Epithelial cell of prostate (primary cell): Measurements from ENCODE around the gene LTA4H.
"Not testable (repeated sequence)": the region's sequence is repeated elsewhere in the genome, so short reads cannot be mapped to it uniquely, and the experiment has no call there.

Experiments used
- DNase-seq: peaks from one replicate; pipeline ENCODE4 v3.0.0-alpha.2; 2011; ENCODE audit warnings: low read depth, low spot score
- H3K27ac ChIP-seq: fragments of 450-650 bp; 2 replicates; pipeline ENCODE4 v1.5.1; 2017; ENCODE audit warnings: mild to moderate bottlenecking

The LTA4H gene

DNA sequence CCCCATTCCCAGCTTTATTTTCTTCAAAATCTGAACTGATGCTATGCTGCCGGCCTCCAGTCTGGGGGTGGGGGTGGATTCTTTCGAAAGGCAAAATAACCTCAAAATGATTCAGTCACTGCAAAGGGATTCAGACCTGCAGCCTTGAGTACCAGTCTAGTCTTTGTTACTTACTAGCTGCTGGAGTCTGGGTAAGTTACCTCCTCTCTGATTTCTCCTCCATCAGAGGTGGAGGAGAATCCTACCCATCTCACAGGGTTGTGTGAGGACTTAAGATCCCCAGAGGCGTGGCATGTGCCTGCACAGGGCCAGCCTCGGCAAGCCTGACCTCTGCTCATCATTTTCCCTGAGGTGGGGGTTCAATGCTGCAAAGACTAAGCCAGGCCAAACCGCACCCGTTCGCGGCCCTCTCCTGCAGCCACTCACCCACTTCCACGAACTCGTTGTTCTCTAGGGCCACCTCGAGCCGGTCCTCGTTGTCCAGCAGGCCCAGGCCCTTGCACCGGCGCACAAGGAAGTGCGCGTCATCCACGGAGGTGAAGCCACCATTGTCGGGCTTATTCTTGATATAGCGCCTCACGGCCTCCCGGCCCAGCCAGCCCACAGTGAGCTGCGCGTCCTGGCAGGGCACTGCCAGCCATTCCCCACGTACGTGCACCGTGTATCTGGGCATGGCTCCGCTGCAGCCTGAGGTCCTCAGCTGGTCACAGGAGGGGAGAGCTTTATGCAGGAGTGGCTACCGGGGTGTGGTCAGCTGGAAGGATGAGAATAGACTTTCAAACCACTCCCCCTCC is 40.0 kb downstream of the LTA4H start:
- DNase-seq: no peak
- no peak overlapping the region for H3K27ac ChIP-seq

DNA sequence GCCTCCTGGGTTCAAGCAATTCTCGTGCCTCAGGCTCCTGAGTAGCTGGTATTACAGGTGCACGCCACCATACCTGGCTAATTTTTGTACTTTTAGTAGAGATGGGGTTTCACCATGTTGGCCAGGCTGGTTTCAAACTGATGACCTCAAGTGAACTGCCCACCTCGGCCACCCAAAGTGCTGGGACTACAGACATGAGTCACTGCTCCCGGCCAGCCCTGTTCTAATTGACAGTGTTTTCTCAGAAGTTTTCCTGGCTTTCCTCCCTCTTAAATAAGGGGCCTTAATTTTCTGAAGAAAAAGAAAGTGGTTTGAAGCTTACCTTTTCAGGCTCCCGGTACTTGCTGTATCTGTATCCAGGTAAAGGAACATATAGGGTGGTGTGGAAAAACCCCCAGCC is 40.9 kb downstream of the LTA4H start:
- no peak overlapping the region for H3K27ac ChIP-seq
- no peak for DNase-seq

DNA sequence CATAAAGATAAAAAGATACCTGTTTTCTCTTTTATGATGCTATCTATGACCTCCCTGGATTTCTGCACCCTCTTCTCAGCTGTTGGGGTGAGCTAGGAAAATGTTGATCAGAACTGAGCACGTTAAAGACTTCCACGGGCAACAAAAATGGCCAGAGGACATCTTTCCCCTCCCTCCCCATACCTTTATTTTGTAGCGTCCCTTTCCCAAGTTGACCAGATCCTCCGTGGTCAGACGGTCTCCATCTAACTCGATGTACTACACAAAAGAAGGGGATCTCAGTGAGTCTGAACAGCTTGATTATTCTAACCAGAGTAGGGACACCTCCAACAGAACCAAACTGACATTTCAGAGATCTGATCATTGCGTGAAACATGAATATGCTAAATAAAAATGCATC is 41.5 kb downstream of the LTA4H start:
- H3K27ac ChIP-seq: no peak overlapping the region
- DNase-seq: no peak

DNA sequence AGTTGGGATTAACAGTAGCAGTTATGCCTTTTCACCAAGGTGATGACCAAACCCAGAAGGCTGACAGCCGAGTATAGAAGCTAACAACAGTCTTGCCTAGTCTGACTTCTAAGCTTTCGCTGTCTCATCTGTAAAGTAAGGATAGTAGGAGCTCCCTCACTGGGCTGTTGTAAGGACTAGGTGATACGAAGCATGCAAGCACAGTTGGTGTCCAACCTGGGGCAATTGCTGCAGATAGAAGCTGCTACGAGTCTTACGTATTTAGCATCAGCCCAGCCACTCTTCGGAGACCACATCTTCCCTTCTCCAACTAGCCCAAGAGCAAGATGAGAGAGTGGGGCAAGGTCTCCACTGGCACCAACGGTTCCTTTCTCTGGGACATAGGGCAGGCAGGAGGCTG is 45.3 kb downstream of the LTA4H start:
- no peak overlapping the region for H3K27ac ChIP-seq
- DNase-seq: no peak

DNA sequence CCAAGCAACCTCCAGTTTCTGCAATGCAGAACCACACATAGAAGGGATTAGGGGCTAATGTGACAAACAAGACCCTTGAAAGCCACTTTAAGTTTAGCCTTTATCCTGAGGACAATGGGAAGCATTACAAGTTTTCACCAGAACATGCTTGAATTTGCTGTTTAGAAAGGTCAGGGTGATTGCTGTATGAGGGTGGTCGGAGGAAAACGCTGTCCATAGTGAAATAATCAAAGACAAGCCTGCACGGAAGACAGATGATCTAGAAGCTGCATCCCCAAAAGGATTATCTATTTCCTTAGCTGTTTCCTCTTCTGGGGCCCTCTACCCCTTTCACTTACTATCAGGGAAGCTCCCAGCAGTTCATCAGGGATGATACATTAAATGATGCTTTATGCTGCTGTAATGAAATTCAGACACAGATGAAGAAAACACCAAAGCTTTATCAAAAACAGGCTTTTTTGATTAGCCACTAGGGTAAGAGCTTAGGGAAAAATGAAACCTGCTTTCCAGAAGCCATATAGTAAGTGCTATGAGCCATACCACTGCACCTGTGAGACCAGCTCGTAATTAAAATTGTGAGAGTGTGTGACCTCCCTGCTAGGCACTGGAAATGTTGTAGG is 45.8 kb downstream of the LTA4H start:
- DNase-seq: no peak
- H3K27ac ChIP-seq: no peak overlapping the region

DNA sequence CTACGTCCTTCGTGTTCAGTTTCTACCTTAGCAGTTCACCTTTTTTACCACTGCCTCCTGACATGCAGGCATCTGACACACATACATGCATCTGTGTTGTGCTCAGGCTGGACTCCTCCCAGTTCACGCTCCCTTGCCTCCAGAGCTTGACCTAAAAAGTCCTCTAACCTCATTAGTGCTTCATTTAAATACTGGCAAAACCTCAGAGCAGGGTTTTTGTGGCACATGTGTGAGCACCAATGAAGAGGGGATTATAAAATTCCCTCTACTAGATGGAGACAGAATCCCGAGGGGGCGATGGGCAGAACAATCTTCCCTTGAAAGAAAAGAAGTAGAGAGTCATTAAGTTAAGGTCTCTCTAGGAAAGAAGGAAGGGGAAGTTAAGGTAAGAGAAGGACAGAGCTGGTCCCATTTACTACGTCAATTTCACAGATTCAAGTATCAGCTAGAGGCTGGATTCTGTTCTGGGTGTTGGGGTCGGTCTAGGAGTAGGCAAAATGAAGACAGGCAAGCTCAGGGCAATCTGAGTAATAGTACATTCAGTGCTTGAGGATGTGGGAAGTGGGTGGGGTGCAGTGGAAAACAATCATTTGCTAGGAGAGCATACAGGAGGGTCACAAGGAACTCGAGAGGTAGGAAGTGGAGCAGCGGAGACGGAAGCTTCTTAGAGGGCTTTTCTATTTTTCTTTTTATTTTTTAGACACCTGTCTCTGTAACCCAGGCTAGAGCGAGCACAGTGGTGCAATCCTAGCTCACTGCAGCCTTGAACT is 46.7 kb downstream of the LTA4H start:
- no peak for DNase-seq
- H3K27ac ChIP-seq: no peak overlapping the region

DNA sequence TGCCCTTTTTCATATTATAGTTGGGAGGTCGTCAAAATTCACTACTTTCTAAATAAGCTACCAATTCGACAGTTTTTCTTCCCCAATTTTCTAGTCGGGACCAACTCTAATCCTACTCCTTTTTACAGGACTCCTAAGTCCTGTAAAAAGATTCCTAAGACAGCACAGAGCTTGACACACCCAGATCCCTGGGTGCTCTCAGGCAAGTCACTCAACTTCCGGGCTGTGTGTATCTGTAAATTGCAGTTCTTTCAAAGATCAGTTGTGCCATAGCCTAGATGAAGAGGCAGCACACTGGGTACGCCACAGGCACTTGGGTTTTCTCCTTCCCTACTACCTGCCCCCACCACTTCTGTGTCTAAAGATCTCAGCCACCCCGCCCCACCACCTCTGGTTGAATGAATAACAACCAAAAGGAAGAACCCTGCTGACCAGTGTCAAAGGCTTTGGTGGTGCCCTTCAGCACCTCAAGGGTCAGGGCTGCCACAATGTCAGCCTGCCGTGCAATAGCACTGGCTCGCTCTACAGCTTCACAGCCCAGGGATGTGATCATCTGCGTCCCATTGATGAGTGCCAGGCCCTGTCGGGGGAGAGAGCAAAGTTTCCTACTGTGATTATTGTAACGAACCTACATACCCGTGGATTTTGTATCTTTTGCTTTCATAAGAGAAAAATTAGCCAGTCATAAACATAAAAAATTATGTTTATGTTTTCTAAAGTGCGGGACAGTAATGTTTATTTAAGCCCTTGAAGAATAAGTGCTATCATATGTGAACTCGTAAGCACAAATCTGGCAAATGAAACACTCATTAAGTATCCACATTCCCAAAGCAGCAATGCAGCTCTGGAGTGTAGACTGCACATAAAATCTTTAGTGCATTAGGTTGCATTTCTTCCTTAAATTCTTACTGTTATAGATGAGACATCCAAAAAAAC is 48.5 kb downstream of the LTA4H start:
- no peak for DNase-seq
- H3K27ac ChIP-seq: no peak overlapping the region

DNA sequence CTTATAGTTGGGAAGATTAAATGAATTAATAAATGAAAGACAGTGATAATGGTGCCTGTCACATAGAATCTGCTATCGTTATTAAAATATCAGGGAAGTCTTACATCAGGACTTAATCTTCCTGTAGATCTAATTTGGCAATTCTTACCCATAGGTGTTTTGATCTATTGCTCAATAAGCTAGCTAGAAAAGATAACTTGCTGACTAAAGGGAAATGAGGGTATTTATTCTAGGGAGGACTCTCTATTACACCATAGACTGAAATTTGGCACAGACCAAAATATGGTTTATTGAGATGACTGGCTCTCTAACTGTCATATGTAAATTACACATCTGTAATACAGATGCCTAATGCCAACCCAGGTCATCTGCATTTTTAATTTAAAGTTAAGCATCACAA is 50.7 kb downstream of the LTA4H start:
- no peak overlapping the region for H3K27ac ChIP-seq
- no peak for DNase-seq

DNA sequence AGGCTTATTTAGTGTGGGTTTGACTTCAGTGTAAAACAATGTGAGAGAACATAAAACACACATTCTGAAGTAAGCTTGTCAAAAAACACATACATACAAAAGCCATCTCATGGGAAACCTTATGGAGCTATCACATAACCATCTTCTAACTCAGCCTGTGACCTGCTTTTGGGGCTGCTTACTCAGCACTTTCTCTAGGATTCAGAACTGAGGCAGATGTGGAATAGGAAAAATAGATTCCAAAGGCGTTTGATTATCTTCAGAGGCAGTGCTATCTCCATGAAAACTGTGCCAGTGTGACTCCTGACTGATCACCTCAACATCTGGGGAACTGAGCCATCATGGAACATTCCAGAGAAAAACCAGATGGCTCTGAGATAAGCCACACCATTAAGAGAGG is 52.8 kb downstream of the LTA4H start:
- no peak overlapping the region for H3K27ac ChIP-seq
- no peak for DNase-seq

DNA sequence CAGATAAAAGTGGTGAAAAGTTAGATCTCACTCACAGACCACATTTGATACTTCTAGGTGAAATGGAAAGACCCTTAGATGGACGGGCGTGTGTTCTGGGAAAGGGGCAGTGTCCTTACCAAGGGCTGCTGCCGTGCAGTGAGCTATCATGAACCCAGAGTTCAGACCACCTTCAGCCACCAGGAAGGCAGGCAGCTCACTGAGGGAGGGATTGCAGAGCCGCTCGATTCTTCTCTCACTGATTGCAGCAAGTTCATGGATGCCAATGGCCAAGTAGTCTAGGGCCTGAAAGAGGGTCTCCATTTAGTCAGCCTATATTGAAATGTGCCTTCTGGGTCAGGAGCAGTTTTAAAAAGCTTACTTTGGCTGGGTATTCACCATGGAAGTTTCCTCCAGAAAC is 55.0 kb downstream of the LTA4H start:
- H3K27ac ChIP-seq: no peak overlapping the region
- DNase-seq: no peak

DNA sequence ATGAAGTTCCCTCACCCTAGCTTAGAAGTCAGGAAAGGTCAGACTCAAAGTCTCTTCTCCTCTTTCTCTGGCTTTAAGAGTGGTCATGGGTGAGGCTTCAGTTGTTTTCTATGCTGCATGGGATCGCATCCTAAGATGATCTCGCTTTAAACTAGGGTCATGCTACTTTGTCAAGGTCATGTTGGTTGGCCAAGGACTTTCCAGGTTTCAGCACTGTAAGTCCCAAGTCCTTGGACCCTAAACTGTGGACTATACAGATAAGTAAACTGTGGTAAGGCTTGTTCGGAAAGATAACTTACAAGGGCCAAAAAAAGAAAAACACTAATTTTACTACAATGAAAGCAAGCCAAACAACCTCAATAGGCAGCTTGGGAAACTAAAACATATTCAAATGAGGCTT is 56.6 kb downstream of the LTA4H start:
- H3K27ac ChIP-seq: no peak overlapping the region
- DNase-seq: no peak

DNA sequence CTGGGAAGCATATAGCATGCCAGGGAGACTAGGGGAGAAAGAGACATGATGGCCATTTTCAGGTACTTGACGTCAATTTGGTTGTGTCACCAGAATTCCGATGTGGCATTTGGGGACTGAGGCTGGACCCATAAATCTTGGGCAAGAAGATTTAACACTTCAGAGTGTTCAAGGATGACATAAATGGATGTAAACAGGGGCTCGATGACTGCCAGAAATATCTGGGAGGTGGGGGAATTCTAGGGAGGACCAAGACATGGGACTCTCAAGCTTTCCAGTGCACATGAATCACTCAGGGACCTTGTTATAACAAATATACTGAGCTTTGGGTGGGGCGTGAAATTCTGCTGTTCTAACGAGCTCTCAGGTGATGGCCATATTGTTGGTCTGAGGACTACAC is 57.0 kb downstream of the LTA4H start:
- no peak overlapping the region for H3K27ac ChIP-seq
- DNase-seq: no peak

DNA sequence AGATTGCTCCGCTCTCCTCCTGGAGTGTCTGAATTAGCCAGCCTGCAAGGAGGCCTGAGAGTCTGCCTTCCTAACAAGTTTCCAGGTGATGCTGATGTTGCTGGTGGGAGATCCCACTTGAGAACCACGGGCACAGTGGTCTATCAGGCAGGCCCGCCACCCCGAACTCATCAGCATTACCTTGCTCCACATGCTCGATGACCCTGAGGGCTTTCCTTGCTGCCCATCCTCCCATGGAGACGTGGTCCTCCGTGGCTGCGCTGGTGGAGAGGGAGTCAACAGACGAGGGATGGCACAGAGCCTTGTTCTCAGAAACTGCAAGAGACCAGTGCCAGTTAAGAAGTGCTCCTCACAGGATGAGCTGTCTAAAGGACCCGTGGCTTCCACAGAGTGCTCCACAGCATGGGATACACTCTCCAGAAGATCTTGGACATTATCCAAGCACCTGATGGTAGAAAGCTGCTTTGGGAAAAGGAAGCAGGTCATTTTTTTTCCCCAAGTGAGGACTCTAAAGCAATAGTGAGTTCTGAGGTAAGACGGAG is 57.6 kb downstream of the LTA4H start:
- DNase-seq: no peak
- no peak overlapping the region for H3K27ac ChIP-seq

DNA sequence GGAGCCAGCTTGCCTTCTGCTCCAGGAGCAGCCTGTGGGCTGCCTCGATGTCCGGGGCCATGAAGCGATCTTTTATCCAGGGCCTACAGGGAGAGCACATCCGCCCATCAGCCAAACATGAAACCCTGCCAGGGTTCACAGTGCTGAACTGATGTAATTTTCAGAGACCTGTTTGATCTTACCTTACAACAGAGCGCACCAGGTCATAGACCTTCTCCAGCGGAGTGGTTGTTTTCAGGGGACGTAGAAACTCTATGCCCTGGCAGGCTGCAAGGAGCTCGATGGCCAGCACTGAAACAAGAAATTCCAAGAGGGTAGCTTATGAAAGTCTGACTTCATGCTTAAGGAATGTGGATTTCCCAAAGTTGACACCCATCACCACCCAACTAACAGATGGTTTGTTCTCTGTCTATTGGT is 59.0 kb downstream of the LTA4H start:
- DNase-seq: no peak

DNA sequence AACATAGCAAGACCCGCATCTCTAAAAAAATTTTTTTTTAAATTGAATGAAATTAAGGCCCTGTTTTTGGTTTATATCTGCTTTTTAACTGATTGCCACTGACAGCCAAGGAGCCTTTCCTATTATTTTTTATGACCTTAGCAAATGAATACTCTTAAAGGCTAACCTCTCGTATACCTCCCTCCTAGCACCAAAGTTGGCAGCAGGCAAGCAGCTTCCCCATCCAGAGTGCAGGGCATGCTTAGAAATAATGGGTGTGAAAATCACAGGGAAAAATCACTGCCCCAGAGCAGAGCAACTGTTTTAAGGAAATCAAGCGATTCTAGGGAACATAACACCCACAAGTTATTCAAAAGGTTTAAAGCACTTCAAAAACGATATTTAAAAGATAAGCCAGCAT is 59.9 kb downstream of the LTA4H start:
- no peak for DNase-seq
- no peak overlapping the region for H3K27ac ChIP-seq

More for the DNA sequence above, 59.0 kb downstream of the LTA4H start:
- H3K27ac ChIP-seq: no peak overlapping the region

DNA sequence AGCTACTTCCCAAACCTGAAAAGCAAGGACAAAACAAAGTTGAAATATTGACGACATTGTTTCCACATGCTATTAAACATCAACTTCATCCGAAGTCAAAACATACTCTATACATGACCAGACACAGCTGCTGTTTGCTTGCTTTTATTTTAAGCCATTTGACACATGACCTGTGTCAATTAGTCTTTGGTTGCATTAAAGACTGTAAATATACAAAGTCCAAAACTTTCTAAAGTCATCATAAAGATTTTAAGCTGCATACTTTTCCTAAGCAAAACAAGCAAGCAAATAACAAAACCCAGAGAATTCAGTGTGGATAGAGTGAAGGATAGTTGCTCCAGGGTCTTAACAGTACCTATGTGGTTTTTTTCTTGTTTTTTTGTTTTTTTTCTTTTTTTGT is 61.0 kb downstream of the LTA4H start:
- no peak for DNase-seq
- H3K27ac ChIP-seq: no peak overlapping the region

DNA sequence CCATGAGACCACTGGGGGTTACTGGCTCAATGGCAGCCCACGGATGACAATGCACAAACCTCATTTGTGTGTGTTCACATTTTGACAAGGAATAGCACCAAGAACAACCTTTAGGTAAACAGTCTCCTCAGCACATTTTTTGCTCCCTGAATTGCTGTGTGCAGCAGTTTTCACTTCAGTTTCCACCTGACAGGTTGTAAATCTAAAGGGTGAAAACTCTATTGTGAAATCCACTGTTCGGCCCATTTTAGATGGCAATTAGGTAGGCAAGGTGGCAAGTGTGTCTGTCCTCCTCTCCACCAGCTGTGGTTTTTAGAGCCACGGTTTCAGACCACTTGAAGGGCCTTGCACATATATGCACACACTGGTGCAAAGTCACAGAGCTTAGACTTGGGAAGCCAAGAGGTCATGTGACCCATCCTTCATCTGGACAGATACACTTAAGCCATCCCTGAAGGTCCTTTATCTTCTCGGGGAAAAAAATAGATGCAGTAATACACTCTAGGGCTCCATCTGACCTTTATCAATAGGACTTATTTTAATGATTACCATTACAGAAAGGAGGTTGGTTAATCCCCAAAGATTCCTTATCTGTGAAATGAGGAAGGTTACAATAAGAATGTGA is 62.4 kb downstream of the LTA4H start:
- no peak overlapping the region for H3K27ac ChIP-seq
- DNase-seq: no peak

DNA sequence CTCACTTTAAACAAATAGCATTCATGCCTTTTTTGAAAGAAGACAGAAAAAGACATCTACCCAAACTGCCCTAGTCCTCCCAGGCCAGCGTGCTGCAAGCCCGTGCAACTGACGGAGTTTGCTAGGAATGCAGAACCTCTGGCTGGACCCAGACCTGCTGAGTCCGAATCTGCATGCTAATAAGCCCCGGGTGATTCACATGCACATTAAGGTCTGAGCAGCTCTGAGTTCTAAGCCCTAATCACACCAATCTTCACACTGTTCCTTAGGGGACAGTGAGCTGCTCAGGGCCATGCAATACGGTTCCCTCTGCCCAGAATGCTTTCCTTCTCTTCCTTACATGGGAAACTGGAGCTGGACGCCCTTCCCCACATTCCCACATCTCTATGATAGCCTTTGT is 64.5 kb downstream of the LTA4H start:
- peak; percentile 22 for DNase-seq
- H3K27ac ChIP-seq: no peak overlapping the region

DNA sequence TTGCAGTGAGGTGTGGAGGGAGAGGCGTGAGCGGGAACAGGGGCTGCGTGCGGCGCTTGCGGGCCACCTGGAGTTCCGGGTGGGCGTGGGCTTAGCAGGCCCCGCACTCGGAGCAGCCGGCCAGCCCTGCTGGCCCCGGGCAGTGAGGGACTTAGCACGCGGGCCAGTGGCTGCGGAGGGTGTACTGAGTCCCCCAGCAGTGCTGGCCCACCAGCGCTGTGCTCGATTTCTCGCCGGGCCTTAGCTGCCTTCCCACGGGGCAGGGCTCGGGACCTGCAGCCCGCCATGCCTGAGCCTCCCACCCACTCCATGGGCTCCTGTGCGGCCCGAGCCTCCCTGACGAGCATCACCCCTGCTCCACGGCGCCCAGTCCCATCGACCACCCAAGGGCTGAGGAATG is 66.3 kb downstream of the LTA4H start:
- H3K27ac ChIP-seq, DNase-seq: not testable (repeated sequence)

DNA sequence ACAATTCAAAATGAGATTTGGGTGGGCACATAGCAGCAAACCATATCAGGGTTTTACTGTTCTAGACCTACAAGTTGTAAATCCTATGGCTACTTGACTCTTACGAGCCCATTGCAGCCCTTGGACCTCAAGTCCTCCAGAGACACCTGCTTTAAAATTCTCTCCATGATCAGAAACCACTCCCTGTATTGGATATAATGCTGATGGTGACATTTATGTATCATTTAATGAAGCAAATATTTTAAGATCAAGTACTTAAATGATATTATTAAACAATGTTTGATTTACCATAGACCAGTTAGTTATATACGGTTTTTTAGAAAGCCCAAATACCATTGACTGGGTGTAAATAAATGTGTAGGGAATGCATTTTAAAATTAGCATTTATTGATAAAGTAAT is 68.1 kb downstream of the LTA4H start:
- no peak for DNase-seq
- H3K27ac ChIP-seq: no peak overlapping the region
